Activated CD8-positive, alpha-beta T cell treated with anti-CD3 and anti-CD28 coated beads, Interleukin-2, amount 10 ng/mL, durations not matched to agents 7 days and 5 days (primary cell): Measurements from ENCODE around the gene MOSPD2. TPM values are rescaled to one million over a fixed set of nuclear protein-coding genes. Genes with fewer than 3 reads are reported as not detected.
A peak's percentile ranks its signal among the peaks of the same experiment; 100 is the strongest.

Experiments used
- ATAC-seq: fragments of 150-1000 bp; cut with Tn5 transposase; one replicate; pipeline ENCODE4 v1.10.0; 2021; ENCODE audit warnings: moderate library complexity
- CTCF ChIA-PET: fragments of 350-600 bp; sonication (Branson Sonifier 250); formaldehyde crosslinking; loops from one replicate; lab custom pipeline; 2021; ENCODE audit warnings: antibody characterized with exemption; lab: Charles Lee
- POLR2A ChIA-PET: fragments of 350-600 bp; sonication (Branson Sonifier 250); formaldehyde crosslinking; loops from one replicate; lab custom pipeline; 2021; ENCODE audit warnings: antibody characterized with exemption; lab: Charles Lee
- DNase-seq: peaks from one replicate; pipeline ENCODE4 v3.0.0-alpha.2; 2020
- H3K27ac Mint-ChIP-seq: one replicate; pipeline ENCODE4 v1.8.0; 2021; ENCODE audit warnings: mild to moderate bottlenecking, mixed read lengths
- H3K27me3 Mint-ChIP-seq: one replicate; pipeline ENCODE4 v1.8.0; 2021; ENCODE audit warnings: low read depth, mixed read lengths
- H3K36me3 Mint-ChIP-seq: one replicate; pipeline ENCODE4 v1.8.0; 2021; ENCODE audit warnings: low read depth, mixed read lengths
- H3K4me1 Mint-ChIP-seq: one replicate; pipeline ENCODE4 v1.8.0; 2021; ENCODE audit warnings: low read depth, mixed read lengths
- H3K4me3 Mint-ChIP-seq: one replicate; pipeline ENCODE4 v1.8.0; 2021; ENCODE audit warnings: mild to moderate bottlenecking, mixed read lengths
- H3K9me3 Mint-ChIP-seq: one replicate; pipeline ENCODE4 v1.8.0; 2022; ENCODE audit warnings: mixed read lengths; ENCODE audit not compliant: insufficient read depth
- total RNA-seq, 2 experiments: library from RNA; stranded (reverse); gene quantifications; one replicate each; pipeline ENCODE4 v1.2.3, GENCODE V29; 2021

MOSPD2 gene
- 10 to 100 TPM in 1 of 2 experiments, 1 to 10 TPM in 1; 9.0 to 10.5 TPM for total RNA-seq

GRCh38 chrX:14872851-14873675 lies at the start of gene MOSPD2, which contains the start of gene FANCB:
TSS of gene MOSPD2 (plus strand) at chrX:14873421. CDS start at chrX:14873529, 108 bp downstream.
TSS of gene FANCB (minus strand) at chrX:14873069. CDS start at chrX:14865510, 7,559 bp downstream.
- ATAC-seq = peak; percentile 97
- DNase-seq = peak; percentile 95
- Mint-ChIP-seq H3K36me3 (peaks cover 20% of the 10 kb centered on the region), H3K4me3 (peak within 1 kb of the TSS; percentile 83), H3K4me1 (peaks cover 28% of the 10 kb centered on the region), H3K27me3 (no peaks in the 10 kb centered on the region), H3K27ac (peak within 1 kb of the TSS; percentile 90), H3K9me3 (no peaks in the 10 kb centered on the region)
- ChIA-PET CTCF (no interaction called here), POLR2A (interaction anchor here (1.0 kb wide), 1 partner anchor 21 kb away, joined by 3 read pairs; no protein-coding TSS in a partner anchor)

DNA sequence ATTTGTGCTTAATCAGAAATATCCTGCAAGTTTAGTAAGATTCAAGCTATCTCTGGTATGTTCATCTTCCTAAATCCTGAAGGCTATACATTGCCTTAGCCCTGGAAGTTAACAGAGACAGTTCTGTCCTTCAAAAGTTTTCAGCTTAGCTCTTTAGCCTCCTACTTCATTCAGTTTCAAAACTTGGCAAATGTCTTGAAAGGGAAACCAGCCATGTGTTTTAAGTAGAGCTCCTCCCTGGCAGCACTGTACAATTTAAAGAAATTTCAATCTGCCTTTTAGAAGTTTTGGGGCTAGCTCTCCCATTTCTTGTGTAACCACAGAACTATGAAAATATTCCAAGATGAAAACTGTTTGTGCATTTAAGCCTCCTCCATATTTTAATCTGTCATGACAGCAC lies 47.4 kb upstream of the MOSPD2 start:
- DNase-seq = no peak
- H3K4me1 Mint-ChIP-seq = no peaks in the 10 kb centered on the region
- H3K4me3 Mint-ChIP-seq = no peak overlapping the region
- ChIA-PET POLR2A (no interaction called here), CTCF (no interaction called here)
- no peaks in the 10 kb centered on the region for H3K9me3 Mint-ChIP-seq
- H3K27ac Mint-ChIP-seq = no peak overlapping the region
- H3K27me3 Mint-ChIP-seq = no peaks in the 10 kb centered on the region
- no peak for ATAC-seq
- peaks cover 10% of the 10 kb centered on the region for H3K36me3 Mint-ChIP-seq

DNA sequence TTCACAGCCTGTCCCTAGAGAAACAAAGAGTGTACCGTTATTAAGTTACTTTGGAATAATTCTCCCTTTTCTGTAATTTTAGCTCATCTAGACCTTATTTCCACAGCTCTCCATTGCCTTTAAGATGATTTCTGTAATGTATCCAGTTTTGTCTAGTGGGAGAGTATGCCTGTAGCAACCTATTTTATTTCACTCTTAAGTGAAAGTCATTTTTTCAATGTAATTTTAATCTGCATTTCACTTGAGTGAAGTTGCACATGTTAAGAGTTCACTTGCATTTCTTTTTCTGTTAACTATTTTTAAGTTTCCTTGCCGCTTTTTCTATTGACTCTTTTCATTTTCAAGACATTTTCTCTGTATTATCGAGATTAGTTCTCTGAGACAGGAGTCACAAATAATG lies 46.9 kb upstream of the MOSPD2 start:
- Mint-ChIP-seq H3K36me3 (peaks cover 10% of the 10 kb centered on the region), H3K4me3 (no peak overlapping the region), H3K27me3 (no peaks in the 10 kb centered on the region), H3K4me1 (no peaks in the 10 kb centered on the region), H3K27ac (no peak overlapping the region), H3K9me3 (no peaks in the 10 kb centered on the region)
- ATAC-seq (no peak), DNase-seq (no peak)
- CTCF ChIA-PET = no interaction called here
- POLR2A ChIA-PET = no interaction called here

GRCh38 chrX:14829643-14830042 lies 43.6 kb upstream of the MOSPD2 start:
- Mint-ChIP-seq H3K27me3 (no peaks in the 10 kb centered on the region), H3K9me3 (no peaks in the 10 kb centered on the region), H3K27ac (no peak overlapping the region), H3K36me3 (peaks cover 18% of the 10 kb centered on the region), H3K4me3 (no peak overlapping the region), H3K4me1 (no peaks in the 10 kb centered on the region)
- ChIA-PET CTCF (no interaction called here), POLR2A (no interaction called here)
- no peak for DNase-seq
- no peak for ATAC-seq

GRCh38 chrX:14832151-14832550 lies 41.1 kb upstream of the MOSPD2 start:
- Mint-ChIP-seq H3K27me3 (no peaks in the 10 kb centered on the region), H3K9me3 (no peaks in the 10 kb centered on the region), H3K4me1 (no peaks in the 10 kb centered on the region), H3K36me3 (peaks cover 32% of the 10 kb centered on the region), H3K4me3 (no peak overlapping the region), H3K27ac (no peak overlapping the region)
- CTCF ChIA-PET = no interaction called here
- no peak for DNase-seq
- POLR2A ChIA-PET = no interaction called here
- ATAC-seq = no peak

GRCh38 chrX:14832586-14832985 lies 40.6 kb upstream of the MOSPD2 start:
- Mint-ChIP-seq H3K9me3 (no peaks in the 10 kb centered on the region), H3K4me1 (no peaks in the 10 kb centered on the region), H3K27me3 (no peaks in the 10 kb centered on the region), H3K27ac (no peak overlapping the region), H3K4me3 (no peak overlapping the region), H3K36me3 (peaks cover 32% of the 10 kb centered on the region)
- ChIA-PET CTCF (no interaction called here), POLR2A (no interaction called here)
- no peak for DNase-seq
- ATAC-seq = no peak

DNA sequence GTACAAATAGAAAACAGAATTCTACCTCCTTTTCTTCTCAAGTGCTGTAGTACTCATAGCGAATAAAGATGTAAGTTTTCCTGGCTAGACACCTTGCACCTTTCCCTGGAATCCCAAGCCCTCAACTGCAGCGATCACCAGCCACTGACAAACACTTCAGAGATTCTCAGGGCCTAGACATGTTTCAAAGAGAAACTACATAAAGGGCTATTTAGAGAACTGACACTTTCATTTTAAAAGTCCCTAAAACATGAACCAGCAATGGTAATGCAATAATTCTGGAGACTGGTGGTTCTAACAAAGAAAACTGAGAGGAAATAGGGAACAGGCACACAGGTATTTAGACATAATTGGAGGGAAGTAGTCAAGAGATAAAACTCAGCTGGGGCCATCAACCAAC lies 36.1 kb upstream of the MOSPD2 start:
- Mint-ChIP-seq H3K4me1 (no peaks in the 10 kb centered on the region), H3K9me3 (no peaks in the 10 kb centered on the region), H3K27ac (no peak overlapping the region), H3K27me3 (no peaks in the 10 kb centered on the region), H3K4me3 (no peak overlapping the region), H3K36me3 (peaks cover 37% of the 10 kb centered on the region)
- DNase-seq = no peak
- ChIA-PET CTCF (interaction anchor here (1.2 kb wide), 1 partner anchor 13 kb away, joined by 3 read pairs; no protein-coding TSS in a partner anchor), POLR2A (no interaction called here)
- ATAC-seq = no peak

DNA sequence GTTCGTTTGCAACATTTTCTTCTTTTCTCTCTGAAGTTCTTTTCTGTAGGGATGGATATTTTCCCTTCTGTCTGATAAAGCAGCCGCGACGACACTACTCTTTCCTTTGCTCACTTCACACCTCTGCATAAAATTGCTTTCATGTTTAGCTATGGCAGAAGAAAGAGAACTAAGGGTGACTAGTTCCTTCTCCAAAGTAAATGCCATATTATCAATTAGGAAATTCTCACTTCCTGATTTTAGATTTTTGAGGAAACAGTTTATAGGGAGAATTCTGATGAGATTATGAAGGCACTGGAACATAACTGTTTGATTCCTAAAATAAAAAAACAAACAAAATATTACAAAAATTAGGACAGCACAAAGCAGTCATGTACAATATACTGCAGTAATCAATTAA lies 29.6 kb upstream of the MOSPD2 start:
- ChIA-PET POLR2A (no interaction called here), CTCF (no interaction called here)
- DNase-seq (no peak), ATAC-seq (no peak)
- Mint-ChIP-seq H3K36me3 (peaks cover 24% of the 10 kb centered on the region), H3K27ac (no peak overlapping the region), H3K27me3 (no peaks in the 10 kb centered on the region), H3K4me1 (no peaks in the 10 kb centered on the region), H3K9me3 (no peaks in the 10 kb centered on the region), H3K4me3 (no peak overlapping the region)

DNA sequence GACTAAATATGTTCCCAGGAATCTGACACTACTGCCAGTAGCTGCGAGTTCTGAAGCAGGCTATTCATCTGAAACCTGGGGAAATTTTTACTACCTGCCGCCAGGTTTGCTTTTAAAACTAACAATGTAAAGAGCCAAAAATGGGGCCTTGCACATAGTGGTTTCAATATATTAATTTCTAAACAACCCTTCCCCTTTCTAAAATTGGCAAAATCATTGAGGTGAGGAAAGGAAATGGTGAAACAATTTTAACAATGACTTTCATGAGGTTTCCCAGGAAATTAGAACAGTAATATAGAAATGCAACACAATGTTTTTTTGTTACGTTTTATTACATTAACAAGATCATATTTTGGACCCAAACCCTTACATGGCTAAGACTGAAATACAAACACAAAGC lies 21.7 kb upstream of the MOSPD2 start:
- Mint-ChIP-seq H3K27me3 (no peaks in the 10 kb centered on the region), H3K9me3 (no peaks in the 10 kb centered on the region), H3K4me1 (peaks cover 4% of the 10 kb centered on the region), H3K4me3 (no peak overlapping the region), H3K36me3 (peaks cover 8% of the 10 kb centered on the region), H3K27ac (no peak overlapping the region)
- DNase-seq (no peak), ATAC-seq (no peak)
- POLR2A ChIA-PET = interaction anchor here (0.5 kb wide), 1 partner anchor 21 kb away, joined by 3 read pairs; the partner anchor contains the start of genes FANCB and MOSPD2
- CTCF ChIA-PET = no interaction called here

DNA sequence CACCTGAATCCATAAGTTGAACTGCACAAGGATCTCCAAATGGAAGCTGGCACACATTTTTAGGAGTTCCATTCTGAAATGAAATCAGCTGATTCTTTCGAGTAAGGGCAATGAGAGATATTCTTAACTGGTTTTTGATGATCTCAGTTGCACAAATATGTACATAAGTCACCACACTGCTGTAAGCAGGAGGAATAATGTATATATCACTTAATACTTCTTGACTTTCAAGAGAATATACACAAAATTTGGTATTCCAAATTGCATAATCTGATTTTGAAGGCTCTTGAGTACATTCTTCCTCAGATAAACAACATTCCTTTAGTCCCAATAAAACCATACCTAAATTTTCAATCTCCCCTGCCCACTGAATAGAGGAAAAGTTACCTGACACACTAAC lies 8.6 kb upstream of the MOSPD2 start:
- Mint-ChIP-seq H3K4me3 (no peak overlapping the region), H3K9me3 (peaks cover 3% of the 10 kb centered on the region), H3K27me3 (no peaks in the 10 kb centered on the region), H3K27ac (no peak overlapping the region), H3K36me3 (peaks cover 32% of the 10 kb centered on the region), H3K4me1 (peaks cover 6% of the 10 kb centered on the region)
- no peak for ATAC-seq
- ChIA-PET POLR2A (no interaction called here), CTCF (no interaction called here)
- DNase-seq = no peak

DNA sequence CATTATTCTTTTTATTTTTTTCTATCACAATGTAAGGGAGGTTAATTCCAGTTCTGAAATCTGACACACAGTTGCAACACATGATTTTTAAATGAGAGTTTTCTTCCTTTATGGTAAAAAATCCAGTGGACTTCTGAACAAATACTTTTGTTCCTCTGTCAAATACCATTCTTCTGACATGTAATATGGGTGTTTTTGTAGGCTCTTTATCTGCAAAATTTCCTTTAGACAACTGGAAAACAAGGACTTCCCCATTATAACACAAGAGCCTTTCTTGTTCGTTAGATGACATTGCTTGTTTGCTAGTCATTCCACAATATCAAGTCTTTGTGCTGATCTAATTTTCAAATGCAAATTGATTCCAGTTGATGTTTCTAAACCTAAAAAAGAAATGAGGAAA lies 8.0 kb upstream of the MOSPD2 start:
- ChIA-PET POLR2A (no interaction called here), CTCF (no interaction called here)
- peaks cover 32% of the 10 kb centered on the region for H3K36me3 Mint-ChIP-seq

DNA sequence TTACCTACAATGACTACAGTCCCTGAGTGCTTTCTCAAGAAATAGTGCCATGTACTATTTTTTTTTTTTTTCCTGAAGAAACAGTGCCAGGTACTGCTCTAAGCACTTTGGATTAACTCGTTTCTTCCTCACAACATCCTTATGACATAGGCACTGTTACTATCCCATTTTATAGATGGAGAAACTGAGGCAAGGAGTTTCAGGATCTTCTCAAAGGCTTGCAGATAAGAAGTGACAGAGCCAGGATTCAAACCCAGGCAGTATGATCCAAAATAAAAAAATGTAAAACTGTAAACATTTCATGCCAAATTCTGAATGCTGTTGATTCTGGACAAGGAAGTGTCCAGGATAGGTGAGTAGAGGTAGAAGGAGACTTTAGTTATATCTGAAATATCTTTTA lies 1.5 kb upstream of the MOSPD2 start:
- Mint-ChIP-seq H3K27me3 (no peaks in the 10 kb centered on the region), H3K4me1 (peaks cover 31% of the 10 kb centered on the region), H3K4me3 (peak overlapping the region; percentile 83), H3K36me3 (peaks cover 28% of the 10 kb centered on the region), H3K27ac (peak overlapping the region; percentile 30), H3K9me3 (peaks cover under 1% of the 10 kb centered on the region)
- ChIA-PET CTCF (no interaction called here), POLR2A (no interaction called here)
- ATAC-seq (no peak), DNase-seq (no peak)

More for the DNA sequence above, 8.0 kb upstream of the MOSPD2 start:
- H3K27ac Mint-ChIP-seq = no peak overlapping the region
- ATAC-seq (no peak), DNase-seq (no peak)
- H3K27me3 Mint-ChIP-seq = no peaks in the 10 kb centered on the region
- peaks cover 7% of the 10 kb centered on the region for H3K4me1 Mint-ChIP-seq
- peaks cover 3% of the 10 kb centered on the region for H3K9me3 Mint-ChIP-seq
- H3K4me3 Mint-ChIP-seq = no peak overlapping the region
